Measurements from ENCODE around the gene C2CD4C. TPM values are rescaled to one million over a fixed set of nuclear protein-coding genes. Genes with fewer than 3 reads are reported as not detected.
A peak's percentile ranks its signal among the peaks of the same experiment; 100 is the strongest.
"Not testable (repeated sequence)": the region's sequence is repeated elsewhere in the genome, so short reads cannot be mapped to it uniquely, and the experiment has no call there.

C2CD4C gene
- total RNA-seq, 2 donors from 2014 or later, result 0.54 TPM; not detected in 1

DNA sequence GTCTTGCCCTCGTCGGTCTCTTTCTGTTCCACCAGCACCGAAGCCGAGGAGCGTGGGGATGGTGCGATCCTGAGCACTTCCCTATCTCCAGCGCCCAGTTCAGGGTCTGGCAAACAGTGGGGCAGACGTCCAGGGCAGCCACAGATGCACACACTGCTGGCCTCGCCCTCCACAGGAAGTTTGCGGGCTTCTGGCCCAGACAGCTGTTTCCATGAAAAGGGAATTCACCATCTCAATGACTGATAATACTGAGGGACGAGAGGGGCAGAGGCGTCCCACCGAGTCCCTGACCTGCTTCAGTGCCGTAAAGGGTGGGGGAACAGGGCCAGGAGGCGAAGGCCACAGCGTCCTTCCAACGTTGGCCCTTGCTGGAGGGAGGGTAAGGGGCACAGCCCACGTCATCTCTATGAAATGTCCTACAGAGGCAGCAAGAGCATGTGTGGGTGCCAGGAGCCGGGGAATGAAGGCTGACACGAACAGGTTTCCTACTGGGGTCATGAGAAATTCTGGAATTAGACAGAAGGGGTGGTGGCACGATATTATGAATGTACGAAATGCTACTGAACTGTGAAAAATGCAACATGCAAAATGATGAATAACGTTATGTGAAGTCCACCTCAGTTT is 32.4 kb upstream of the C2CD4C start:
- no peak overlapping the region for H3K27ac Mint-ChIP-seq
- H3K36me3 Mint-ChIP-seq, result no peaks in the 10 kb centered on the region
- DNase-seq (ENCODE audit: low spot score in 2 of 2) (no peak), ATAC-seq (no peak)
- peaks cover 0 to 5% of the 10 kb centered on the region in 2 donors for H3K9me3 Mint-ChIP-seq

DNA sequence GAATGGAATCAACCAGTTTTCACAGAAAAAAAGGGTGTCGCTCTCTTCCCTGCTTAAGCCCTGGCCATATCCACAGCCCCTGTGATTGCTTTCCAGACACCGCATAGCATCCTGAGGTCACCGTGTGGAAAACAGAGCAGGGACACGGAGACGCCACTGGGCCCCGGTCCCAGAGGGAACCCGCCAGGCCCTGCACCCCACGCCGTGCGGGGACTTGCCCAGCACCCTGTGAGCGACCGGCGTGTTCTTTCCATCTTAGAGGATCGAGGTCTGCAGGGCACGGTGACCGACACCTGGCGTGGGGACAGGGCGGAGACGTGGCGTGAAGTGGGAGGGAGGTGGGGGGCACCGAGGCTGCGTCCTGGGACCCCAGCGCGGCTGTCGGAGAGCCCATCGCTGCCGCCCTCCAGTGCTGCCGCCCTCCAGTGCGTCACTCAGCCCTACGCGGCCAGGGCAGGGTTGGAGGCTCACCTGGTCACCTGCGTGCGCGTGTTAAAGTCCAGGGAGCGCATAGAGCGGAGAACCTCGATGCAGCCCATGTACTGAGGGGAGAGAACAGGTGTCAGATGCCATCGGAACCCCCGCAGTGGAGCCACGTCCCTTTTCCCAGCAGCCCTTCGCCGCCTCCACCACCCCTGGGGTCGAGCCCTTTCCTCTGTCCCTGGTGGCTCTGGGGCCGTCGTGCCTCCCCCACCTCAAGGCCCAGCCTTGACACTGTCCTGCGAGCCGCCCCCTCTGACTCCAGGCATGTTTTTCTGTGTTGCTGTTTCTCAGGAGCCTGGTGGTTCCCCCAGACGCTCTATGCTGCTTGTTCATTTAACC is 31.7 kb upstream of the C2CD4C start:
- Mint-ChIP-seq H3K27ac (no peak overlapping the region), H3K9me3 (peaks cover 0 to 5% of the 10 kb centered on the region in 2 donors), H3K36me3 (no peaks in the 10 kb centered on the region)
- DNase-seq (ENCODE audit: low spot score in 2 of 2), result no peak
- ATAC-seq, result no peak

DNA sequence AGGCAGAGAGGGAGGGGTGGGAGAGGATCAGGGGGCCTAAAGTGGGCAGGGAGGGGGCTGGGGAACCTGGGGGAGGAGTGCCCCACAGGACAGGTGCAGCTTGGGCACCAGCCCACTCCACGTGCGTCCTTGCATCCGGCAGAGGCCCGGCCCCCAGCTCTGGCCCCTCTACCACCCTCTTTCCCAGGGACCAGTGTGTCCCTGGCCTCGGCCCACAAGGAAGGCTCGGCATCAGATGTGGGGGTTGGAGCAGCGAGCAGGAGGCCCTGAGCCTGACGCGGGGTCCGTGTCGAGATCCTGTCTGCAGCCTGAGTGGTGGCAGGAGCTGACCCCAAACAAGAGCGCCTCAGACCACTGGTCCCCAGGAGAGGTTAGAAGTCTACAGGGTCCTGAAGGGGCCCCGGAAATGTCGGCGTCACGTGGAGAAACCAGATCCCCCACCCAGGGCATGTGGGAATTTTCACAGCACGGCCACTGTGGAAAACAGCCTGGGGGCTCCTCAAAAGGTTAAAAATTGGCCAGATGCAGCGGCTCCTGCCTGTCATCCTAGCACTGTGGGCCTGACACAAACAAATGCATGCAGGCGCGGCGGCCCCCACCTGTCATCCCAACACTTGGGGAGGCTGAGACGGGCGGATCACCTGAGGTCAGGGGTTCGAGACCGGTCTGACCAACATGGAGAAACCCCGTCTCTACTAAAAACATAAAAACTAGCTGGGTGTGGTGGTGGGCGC is 30.4 kb upstream of the C2CD4C start:
- Mint-ChIP-seq H3K9me3 (peaks cover 0 to 5% of the 10 kb centered on the region in 2 donors), H3K36me3 (no peaks in the 10 kb centered on the region), H3K27ac (no peak overlapping the region)
- ATAC-seq, result no peak
- DNase-seq (ENCODE audit: low spot score in 2 of 2), result no peak

DNA sequence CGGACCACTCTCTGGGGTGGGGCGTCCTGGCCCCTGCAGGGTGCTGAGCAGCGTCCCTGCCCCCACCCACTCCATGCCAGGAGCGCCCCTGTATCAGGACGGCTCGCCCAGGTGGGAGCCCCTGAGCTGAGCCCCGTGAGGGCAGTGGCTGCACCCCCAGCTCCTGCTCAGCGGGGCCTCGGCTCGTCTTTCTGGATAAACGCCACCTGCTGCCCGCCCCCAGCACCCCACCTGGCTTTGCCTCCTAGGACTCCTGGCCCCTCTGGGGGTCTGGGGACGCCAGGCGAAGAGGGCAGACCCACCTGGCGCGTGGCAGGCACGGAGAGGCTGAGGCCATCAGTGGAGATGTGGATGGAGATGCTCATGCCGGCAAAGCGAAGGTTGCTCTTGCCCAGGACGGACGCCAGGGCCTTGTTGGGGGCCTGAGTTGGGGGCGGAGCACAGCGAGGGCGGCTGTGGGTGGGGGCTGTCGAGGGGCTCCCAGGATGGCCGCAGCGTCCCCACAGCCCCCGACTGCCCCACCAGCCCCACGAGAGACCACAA is 29.5 kb upstream of the C2CD4C start:
- H3K36me3 Mint-ChIP-seq, result no peaks in the 10 kb centered on the region
- ATAC-seq, result no peak
- DNase-seq (ENCODE audit: low spot score in 2 of 2), result no peak
- H3K9me3 Mint-ChIP-seq, result peaks cover 0 to 5% of the 10 kb centered on the region in 2 donors
- no peak overlapping the region for H3K27ac Mint-ChIP-seq

DNA sequence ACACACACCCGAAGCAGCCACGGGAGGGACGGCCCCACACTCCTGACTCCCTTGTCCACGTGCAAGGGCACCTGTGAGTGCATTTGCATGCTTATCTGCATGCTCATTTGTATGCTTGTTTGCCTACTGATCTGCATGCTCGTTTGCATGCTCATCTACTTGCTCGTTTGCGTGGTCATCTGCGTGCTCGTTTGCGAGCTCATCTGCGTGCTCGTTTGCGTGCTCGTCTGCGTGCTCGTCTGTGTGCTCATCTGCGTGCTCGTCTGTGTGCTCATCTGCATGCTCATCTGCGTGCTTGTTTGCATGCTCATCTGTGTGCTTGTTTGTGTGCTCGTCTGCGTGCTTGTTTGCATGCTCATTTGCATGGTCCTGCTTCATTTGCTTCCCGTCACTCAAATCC is 28.1 kb upstream of the C2CD4C start:
- Mint-ChIP-seq H3K9me3 (peaks cover 0 to 3% of the 10 kb centered on the region in 2 donors), H3K36me3 (no peaks in the 10 kb centered on the region), H3K27ac (no peak overlapping the region)
- ATAC-seq (no peak), DNase-seq (ENCODE audit: low spot score in 2 of 2) (no peak)

DNA sequence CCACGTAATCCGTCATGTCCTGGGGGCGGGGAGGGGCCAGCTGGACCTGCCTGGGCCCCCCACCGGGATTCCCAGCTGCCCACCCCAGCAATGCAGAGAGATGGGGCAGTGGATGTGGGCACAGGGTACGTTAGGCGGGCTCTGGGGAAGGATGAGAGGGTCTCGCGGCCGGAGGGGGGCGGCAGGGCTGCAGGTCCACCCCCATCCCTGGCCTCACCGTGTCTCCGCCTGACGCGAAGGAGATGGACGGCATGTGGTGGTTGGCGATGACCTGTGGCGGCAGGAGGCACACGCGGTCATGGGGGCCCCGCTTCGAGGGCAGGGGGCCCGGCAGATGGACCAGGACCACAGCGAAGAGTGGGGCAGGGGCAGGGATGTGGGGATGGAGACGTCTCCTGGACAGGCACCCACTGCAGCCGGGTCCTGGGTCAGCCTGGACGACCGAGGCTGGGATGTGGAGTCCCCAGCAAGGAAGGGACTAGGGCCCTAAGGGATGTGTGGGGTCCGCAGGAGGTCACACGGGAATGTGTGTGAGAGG is 27.5 kb upstream of the C2CD4C start:
- Mint-ChIP-seq H3K9me3 (no peaks in the 10 kb centered on the region), H3K27ac (no peak overlapping the region), H3K36me3 (no peaks in the 10 kb centered on the region)
- ATAC-seq (no peak), DNase-seq (ENCODE audit: low spot score in 2 of 2) (no peak)

DNA sequence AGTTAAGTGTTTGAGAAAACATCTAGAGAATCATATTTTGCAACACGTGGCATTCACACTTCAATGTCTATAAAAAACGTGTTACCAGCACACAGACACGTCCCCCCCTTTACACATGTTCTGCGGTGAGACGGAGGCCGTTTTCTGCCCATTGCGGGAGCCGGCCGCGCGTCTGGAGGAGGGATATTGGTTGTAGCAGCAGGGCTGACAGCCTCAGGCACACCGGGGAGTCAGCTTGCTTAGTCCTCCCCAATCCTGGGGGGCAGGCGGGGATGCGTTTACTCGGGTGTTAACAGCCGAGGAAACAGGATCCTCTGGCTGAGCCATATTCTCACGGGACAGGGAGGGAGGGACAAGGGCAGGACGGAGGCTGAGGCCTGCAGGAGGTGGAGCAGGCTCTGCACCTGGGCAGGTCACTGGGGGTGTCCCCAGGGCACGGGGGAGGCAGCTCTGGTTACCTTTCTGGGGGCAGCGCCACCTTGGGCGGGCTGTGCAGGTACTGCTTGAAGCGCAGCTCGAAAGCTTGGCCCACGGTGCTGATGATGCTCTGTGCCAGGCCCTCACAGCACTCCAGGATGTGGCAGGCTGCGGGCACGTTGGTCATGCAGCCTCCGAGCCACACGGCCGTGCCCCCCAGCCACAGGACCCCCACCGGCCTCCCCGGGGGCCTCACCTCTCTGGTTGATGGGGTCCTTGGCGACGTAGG is 26.9 kb upstream of the C2CD4C start:
- H3K27ac Mint-ChIP-seq, result no peak overlapping the region
- DNase-seq (ENCODE audit: low spot score in 2 of 2), result no peak
- peaks cover 0 to 4% of the 10 kb centered on the region in 2 donors for H3K9me3 Mint-ChIP-seq
- ATAC-seq, result no peak
- no peaks in the 10 kb centered on the region for H3K36me3 Mint-ChIP-seq

DNA sequence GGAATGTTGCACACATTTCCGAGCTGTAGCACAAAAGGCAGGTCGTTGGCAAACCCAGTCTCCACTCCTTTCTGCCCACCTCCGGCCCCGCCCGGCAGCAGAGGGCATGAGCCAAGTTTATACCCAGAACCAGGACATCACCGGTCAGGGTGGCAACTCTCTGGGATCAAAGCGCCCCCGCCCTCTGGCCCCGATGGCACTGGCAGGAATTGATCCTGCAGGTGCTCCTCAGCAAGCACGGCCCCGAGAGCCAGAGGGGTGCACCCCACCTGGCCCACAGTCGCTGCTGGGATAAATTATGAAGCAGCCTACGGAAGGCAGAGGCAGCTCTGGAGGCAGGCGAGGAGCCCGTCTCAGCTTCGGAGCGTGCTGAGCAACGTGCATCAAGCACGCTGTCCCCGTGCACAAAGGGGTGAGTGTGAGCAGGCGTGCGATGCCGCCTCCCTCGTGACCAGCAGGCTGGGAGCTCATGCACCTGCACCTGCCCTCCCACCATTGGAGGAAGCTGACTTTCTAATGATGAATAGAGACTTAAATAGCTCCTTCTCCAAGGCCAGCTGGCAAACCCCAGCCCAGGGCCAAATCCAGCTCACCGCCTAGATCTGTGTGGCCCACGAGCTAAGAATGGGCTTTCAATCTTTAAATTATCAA is 26.2 kb upstream of the C2CD4C start:
- ATAC-seq (no peak), DNase-seq (ENCODE audit: low spot score in 2 of 2) (no peak)
- no peak overlapping the region for H3K27ac Mint-ChIP-seq
- no peaks in the 10 kb centered on the region for H3K36me3 Mint-ChIP-seq
- peaks cover 0 to 5% of the 10 kb centered on the region in 2 donors for H3K9me3 Mint-ChIP-seq

DNA sequence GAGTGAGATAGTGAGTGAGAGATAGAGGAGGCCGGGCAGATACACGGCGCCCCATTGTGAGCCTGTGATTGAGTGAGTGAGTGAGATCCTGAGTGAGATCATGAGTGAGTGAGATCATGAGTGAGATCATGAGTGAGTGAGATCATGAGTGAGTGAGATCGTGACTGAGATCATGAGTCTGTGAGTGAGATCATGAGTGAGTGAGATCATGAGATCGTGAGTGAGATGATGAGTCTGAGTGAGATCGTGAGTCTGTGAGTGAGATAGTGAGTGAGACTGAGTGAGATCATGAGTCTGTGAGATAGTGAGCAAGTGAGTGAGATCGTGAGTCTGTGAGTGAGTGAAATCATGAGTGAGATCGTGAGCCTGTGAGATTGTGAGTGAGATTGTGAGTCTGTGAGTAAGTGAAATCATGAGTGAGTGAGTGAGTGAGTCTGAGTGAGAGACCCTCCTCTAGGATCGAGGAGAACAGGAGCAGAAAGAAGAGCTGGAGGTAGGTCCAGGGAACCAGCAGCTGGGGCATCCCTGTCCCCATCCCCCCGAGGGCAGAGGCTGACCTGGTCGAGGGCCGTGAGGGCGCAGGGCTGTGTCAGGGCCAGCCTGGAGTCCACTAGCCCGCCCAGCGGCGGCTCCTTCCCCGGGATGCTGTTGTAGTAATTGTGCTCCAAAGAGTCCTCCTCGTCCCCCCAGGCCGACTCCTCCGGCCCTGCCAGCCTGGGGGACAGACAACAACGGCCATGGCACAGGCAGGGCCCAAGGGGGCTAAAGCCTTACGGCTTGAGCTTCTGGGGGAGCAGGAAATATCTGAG is 25.4 kb upstream of the C2CD4C start:
- Mint-ChIP-seq H3K27ac (no peak overlapping the region), H3K9me3 (peaks cover 0 to 5% of the 10 kb centered on the region in 2 donors), H3K36me3 (no peaks in the 10 kb centered on the region)
- peak; percentile 47 to 85 for ATAC-seq
- no peak for DNase-seq (ENCODE audit: low spot score in 2 of 2)

DNA sequence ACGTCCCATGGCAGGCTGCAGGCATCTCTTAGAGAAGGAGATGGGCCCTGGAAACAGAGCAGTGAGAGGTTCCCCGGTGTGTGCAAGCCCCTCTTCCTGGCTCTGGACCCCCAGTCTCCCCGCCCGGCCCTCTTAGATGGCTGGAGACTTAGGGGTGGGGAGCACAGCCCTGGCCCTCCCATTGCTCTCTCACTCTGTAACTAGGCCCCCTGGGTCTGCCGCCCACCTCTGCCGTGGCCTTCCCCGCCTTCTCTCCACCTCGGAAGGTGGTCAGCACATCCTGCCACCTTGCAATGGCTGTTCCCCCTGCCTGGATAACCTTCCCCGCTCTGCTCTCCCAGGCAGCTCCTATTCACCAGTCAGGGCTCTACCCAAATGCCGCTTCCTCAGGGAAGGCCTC is 21.8 kb upstream of the C2CD4C start:
- no peaks in the 10 kb centered on the region for H3K36me3 Mint-ChIP-seq
- H3K9me3 Mint-ChIP-seq, result peaks cover 0 to 5% of the 10 kb centered on the region in 2 donors
- DNase-seq (ENCODE audit: low spot score in 2 of 2) (no peak), ATAC-seq (no peak)
- H3K27ac Mint-ChIP-seq, result no peak overlapping the region

DNA sequence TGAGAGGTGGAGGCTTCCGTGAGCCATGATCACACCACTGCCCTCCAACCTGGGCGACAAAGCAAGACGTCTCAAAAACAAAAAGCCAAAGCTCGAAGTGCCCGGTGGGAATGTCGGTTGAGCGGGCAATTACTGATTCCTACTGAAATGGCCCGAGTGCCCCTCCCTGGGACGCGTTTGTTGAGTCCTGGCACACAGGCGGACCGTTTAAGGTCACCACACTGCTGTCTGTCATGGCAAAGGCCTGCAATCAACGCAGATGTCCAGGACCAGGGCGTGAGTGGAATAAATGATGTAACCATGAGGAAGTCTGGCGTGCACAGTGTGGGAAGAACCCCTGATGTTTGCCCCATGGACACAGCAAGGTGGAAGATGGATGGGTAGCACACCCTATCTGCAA is 19.2 kb upstream of the C2CD4C start:
- no peak for ATAC-seq
- H3K9me3 Mint-ChIP-seq, result peaks cover 0 to 5% of the 10 kb centered on the region in 2 donors
- no peak overlapping the region for H3K27ac Mint-ChIP-seq
- no peak for DNase-seq (ENCODE audit: low spot score in 2 of 2)
- no peaks in the 10 kb centered on the region for H3K36me3 Mint-ChIP-seq

DNA sequence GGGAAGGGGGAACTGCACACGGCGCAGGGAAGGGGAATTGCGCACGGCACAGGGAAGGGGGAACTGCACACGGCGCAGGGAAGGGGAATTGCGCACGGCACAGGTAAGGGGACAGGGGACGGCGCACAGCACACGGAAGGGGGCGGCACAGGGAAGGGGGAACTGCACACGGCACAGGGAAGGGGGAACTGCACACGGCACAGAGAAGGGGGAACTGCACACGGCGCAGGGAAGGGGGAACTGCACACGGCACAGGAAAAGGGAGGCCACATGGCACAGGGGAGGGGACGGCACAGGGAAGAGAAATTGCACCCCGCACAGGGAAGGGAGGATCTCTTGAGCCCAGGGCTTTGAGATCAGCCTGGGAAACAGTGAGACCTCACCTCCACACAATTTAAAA is 18.7 kb upstream of the C2CD4C start:
- H3K27ac Mint-ChIP-seq; DNase-seq (ENCODE audit: low spot score in 2 of 2); ATAC-seq; H3K9me3 Mint-ChIP-seq; H3K36me3 Mint-ChIP-seq: not testable (repeated sequence)

DNA sequence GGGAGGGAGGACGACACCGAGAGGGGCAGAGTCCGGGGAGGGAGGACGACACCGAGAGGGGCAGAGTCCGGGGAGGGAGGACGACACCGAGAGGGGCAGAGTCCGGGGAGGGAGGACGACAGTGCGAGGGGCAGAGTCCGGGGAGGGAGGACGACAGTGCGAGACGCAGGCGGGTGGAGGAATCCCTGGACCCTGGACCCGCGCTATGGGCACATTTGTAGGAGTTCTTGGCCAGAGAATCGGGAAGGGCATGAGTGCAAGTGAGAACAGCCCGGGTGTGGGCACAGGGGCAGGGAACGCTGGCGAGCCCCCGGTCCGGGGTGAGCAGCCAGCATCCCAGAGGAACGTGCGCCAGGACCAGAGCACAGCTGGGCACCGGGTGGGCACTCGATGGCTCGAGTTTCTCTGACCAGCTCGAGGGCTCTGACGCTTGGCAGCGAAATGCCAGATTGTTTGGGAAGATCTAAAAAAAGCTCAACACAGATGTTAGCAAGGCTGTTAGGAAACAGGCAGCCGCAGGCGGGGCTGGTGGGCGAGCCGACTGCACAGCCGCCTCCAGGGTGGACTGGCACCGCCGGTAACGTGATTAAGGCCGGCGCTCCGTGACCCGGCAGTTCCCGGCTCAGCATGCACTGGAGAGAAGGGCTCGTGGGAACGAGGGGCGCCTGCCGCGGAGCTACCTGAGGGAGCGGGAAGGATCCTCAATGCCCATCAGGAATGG is 17.9 kb upstream of the C2CD4C start:
- DNase-seq (ENCODE audit: low spot score in 2 of 2) (no peak), ATAC-seq (no peak)
- Mint-ChIP-seq H3K9me3 (peaks cover 0 to 5% of the 10 kb centered on the region in 2 donors), H3K27ac (no peak overlapping the region), H3K36me3 (no peaks in the 10 kb centered on the region)

DNA sequence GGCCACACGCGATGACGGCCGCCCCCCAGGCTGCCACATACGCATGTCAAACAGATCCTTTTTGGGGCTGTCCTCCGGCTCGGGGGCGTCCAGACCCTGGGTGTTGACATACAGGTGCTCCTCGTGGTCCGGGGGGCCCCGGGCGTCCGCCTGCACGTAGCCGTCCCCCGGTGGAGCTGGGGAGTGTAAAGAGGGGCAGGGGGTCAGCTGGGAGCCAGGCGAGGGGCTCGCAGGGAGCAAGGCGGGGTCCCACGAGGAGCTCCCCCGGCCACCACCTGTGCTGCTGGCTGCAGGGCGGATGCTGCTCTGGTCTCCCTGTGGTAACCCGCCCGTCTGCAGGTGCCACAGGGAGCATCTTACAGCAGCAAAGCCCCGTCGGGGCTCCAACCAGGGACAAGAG is 16.1 kb upstream of the C2CD4C start:
- ATAC-seq, result no peak
- Mint-ChIP-seq H3K9me3 (no peaks in the 10 kb centered on the region), H3K27ac (no peak overlapping the region), H3K36me3 (no peaks in the 10 kb centered on the region)
- DNase-seq (ENCODE audit: low spot score in 2 of 2), result no peak

DNA sequence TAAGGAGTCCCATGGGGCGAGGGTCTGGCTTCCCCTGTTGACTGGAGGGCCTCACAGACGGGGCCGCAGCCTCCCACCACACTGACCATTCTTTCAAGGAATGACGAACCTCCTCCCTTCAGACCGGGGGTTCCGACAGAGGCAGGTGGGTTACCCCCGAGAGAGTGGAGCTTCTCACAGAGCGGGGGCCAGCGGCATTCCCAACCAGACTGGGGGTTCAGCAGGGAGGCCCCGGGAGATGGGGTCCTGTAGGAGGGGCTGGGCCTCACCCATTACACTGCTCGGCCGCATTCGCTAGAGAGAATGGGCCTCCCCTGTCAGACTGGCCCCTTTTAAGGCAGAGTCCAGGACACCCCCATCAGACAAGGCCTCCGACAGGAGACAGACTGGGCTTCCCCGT is 15.6 kb upstream of the C2CD4C start:
- ATAC-seq, result no peak
- DNase-seq (ENCODE audit: low spot score in 2 of 2), result no peak
- no peaks in the 10 kb centered on the region for H3K9me3 Mint-ChIP-seq
- H3K36me3 Mint-ChIP-seq, result no peaks in the 10 kb centered on the region
- H3K27ac Mint-ChIP-seq, result no peak overlapping the region

All from activated naive CD4-positive, alpha-beta T cell treated with anti-CD3 and anti-CD28 coated beads, Interleukin-2, amount 50 U/mL, for 72 hours (primary cell).